ENCODE data around the gene DBP. TPM values are rescaled to one million over a fixed set of nuclear protein-coding genes. Genes with fewer than 3 reads are reported as not detected.

DBP gene
- total and polyA plus RNA-seq, 2 of the 13 experiments (the other 11 are each of a cell fraction or from before 2014, with no cell fraction given): 1.7 to 5.8 TPM

GRCh38 chr19:48681127-48681470 is 43.9 kb upstream of the DBP start (continued):
- TF ChIP-seq HNF1A (IDR thresholded peaks at IDR 0.05; ENCODE audit: low read depth): no peak
- no peak for TF ChIP-seq HNF1A (CRISPR knock-in tag; IDR thresholded peaks at IDR 0.05; ENCODE audit: borderline replicate concordance)
- TF ChIP-seq SRSF9 (IDR thresholded peaks at IDR 0.05; ENCODE audit: borderline replicate concordance, insufficient read depth, low read depth, low read length, poor library complexity, severe bottlenecking): no peak
- TF ChIP-seq MYC (CRISPR knock-in tag; IDR thresholded peaks at IDR 0.05; ENCODE audit: borderline replicate concordance): no peak
- TF ChIP-seq ATF5 (CRISPR knock-in tag; IDR thresholded peaks at IDR 0.05; ENCODE audit: low read depth): no peak
- TF ChIP-seq HIVEP1 (CRISPR knock-in tag; IDR thresholded peaks at IDR 0.05): no peak
- no peak for TF ChIP-seq ISL2 (CRISPR knock-in tag; IDR thresholded peaks at IDR 0.05)
- TF ChIP-seq JDP2 (CRISPR knock-in tag; IDR thresholded peaks at IDR 0.05; ENCODE audit: borderline replicate concordance): no peak
- TF ChIP-seq NR3C1 (CRISPR knock-in tag; IDR thresholded peaks at IDR 0.05): no peak
- no peak for TF ChIP-seq ZNF614 (CRISPR knock-in tag; IDR thresholded peaks at IDR 0.05; ENCODE audit: borderline replicate concordance)
- no peak for TF ChIP-seq SIN3B (IDR thresholded peaks at IDR 0.05; ENCODE audit: low read length)
- TF ChIP-seq BORCS8-MEF2B (CRISPR knock-in tag; IDR thresholded peaks at IDR 0.05): peak; percentile 46; the same call in 1 of the 2 replicates
- no peak for TF ChIP-seq ZSCAN29 (CRISPR knock-in tag; conservative IDR thresholded peaks at IDR 0.05)
- TF ChIP-seq MTA1 (CRISPR knock-in tag; IDR thresholded peaks at IDR 0.05; ENCODE audit: borderline replicate concordance): no peak
- 0 out of 2 replicates have a peak, but pooled peaks have one; percentile 35 for TF ChIP-seq ZNF274 (CRISPR knock-in tag; IDR thresholded peaks at IDR 0.05)
- 0 out of 2 replicates have a peak, but pooled peaks have one; percentile 35 for TF ChIP-seq BRD4 (CRISPR knock-in tag; IDR thresholded peaks at IDR 0.05)
- TF ChIP-seq RAD51 (IDR thresholded peaks at IDR 0.05; ENCODE audit: borderline replicate concordance): no peak
- TF ChIP-seq JUNB (CRISPR knock-in tag; IDR thresholded peaks at IDR 0.05; ENCODE audit: borderline replicate concordance): no peak
- TF ChIP-seq ISX (CRISPR knock-in tag; conservative IDR thresholded peaks at IDR 0.05): no peak
- no peak for TF ChIP-seq ZNF678 (CRISPR knock-in tag; IDR thresholded peaks at IDR 0.05)
- 0 out of 2 replicates have a peak, but pooled peaks have one; percentile 21 for TF ChIP-seq ZNF263 (CRISPR knock-in tag; IDR thresholded peaks at IDR 0.05)
- TF ChIP-seq, protein P1, sequence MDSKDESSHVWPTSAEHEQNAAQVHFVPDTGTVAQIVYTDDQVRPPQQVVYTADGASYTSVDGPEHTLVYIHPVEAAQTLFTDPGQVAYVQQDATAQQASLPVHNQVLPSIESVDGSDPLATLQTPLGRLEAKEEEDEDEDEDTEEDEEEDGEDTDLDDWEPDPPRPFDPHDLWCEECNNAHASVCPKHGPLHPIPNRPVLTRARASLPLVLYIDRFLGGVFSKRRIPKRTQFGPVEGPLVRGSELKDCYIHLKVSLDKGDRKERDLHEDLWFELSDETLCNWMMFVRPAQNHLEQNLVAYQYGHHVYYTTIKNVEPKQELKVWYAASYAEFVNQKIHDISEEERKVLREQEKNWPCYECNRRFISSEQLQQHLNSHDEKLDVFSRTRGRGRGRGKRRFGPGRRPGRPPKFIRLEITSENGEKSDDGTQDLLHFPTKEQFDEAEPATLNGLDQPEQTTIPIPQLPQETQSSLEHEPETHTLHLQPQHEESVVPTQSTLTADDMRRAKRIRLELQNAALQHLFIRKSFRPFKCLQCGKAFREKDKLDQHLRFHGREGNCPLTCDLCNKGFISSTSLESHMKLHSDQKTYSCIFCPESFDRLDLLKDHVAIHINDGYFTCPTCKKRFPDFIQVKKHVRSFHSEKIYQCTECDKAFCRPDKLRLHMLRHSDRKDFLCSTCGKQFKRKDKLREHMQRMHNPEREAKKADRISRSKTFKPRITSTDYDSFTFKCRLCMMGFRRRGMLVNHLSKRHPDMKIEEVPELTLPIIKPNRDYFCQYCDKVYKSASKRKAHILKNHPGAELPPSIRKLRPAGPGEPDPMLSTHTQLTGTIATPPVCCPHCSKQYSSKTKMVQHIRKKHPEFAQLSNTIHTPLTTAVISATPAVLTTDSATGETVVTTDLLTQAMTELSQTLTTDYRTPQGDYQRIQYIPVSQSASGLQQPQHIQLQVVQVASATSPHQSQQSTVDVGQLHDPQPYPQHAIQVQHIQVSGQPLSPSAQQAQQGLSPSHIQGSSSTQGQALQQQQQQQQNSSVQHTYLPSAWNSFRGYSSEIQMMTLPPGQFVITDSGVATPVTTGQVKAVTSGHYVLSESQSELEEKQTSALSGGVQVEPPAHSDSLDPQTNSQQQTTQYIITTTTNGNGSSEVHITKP (CRISPR knock-in tag; IDR thresholded peaks at IDR 0.05; ENCODE audit: low read depth): no peak

All from HepG2 (cell line).